A673 (cell line): Measurements from ENCODE around the gene RPS6KA3.

Source experiments
- CTCF ChIP-seq: fragments of 300-800, 200-600 bp; sonication (generic); conservative IDR thresholded peaks from 2 replicates; pipeline ENCODE4 v1.5.1; 2017; ENCODE audit warnings: low read depth, mild to moderate bottlenecking, antibody characterized with exemption, low read length, moderate library complexity, mixed read lengths
- EZH2 ChIP-seq: fragments of 200-600 bp; sonication (generic); IDR thresholded peaks from 2 replicates; pipeline ENCODE4 v1.6.1; 2017; ENCODE audit warnings: borderline replicate concordance, low read depth, mild to moderate bottlenecking, mixed read lengths, antibody characterized with exemption, low read length; ENCODE audit not compliant: poor library complexity, severe bottlenecking

- no peak for TF ChIP-seq CTCF
- TF ChIP-seq EZH2: no peak
Measured at GRCh38 chrX:20189171-20189570, 77.5 kb downstream of the RPS6KA3 start.
